ENCODE results near the gene DKC1.
A peak's percentile ranks its signal among the peaks of the same experiment; 100 is the strongest.

DKC1 gene

DNA sequence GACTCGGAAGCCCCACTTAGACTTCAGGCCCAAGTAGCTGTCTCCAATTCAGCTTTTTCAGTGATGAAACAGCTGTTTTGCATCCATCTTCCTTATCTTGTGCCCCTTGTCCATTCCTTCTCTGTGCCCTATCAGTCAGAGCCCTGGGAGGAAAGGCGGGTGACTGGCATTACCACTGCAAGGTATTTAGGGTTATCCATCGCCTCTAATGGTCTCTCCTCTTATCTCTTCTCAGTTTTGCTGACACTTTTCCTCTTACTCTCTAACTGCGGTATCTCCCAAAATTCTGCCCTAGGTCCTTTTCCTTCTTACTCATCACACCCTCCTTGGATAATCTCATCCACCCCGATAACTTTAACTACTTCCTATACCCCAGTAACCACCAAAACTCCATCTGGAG, 25.5 kb upstream of the DKC1 start:
- DNase-seq (ENCODE audit: low spot score), result no peak

DNA sequence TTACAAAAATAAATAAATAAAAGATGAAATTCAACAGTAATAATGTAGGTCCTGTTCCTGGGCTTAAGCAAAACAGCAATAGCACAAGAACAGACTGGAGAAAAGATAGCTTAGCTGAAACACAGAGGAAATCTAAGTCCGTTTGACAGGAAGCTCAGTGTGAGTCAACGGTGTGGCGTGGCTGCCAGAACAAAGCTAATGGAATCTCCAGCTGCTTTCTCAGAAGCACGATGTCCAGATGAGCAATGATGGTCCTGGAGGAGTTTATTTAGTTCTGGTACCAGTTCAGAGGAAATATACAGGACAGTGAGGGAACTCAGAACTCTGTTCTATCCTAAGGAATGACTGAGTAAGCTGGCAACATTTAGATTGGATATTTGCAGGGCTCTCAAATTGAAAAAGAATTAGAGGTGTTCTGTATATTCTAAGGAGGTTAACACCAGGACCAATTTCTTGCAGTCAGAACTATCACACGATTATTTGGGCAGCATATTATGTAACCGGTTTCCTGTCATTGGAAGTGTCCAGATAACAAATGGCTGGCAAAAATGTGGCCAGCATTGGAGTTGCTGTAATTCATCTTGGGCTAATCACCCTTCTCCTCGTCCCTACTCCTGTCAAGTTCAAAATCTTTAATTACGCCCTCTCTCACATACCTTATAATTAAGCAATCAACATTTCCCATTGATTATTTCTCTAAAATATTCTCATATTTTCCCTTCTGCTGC, 24.5 kb upstream of the DKC1 start:
- peak; percentile 38 for DNase-seq (ENCODE audit: low spot score)

GRCh38 chrX:154739952-154740465, 22.7 kb upstream of the DKC1 start:
- DNase-seq (ENCODE audit: low spot score), result no peak

DNA sequence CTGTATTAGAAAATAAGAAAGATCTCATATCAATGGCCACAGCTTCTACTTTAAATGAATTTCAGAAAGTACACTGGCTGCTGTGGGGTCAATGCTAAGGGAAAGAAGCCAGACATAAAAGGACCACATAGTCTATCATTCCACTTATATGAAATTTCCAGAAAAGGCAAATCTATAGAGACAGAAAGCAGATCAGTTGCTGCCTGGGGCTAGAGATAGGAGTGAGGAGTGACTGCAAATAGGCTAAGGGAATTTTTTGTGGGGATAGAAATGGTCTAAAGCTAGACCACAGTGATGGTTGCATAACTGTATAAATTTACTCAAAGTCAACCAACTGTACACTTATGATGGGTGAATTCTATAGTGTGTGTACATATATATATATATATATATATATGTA, 20.1 kb upstream of the DKC1 start:
- DNase-seq (ENCODE audit: low spot score), result no peak

GRCh38 chrX:154748712-154749339, 13.8 kb upstream of the DKC1 start:
- DNase-seq (ENCODE audit: low spot score), result peak; percentile 50

- DNase-seq (ENCODE audit: low spot score), result no peak
Measured at GRCh38 chrX:154749856-154750255, 12.8 kb upstream of the DKC1 start.

DNA sequence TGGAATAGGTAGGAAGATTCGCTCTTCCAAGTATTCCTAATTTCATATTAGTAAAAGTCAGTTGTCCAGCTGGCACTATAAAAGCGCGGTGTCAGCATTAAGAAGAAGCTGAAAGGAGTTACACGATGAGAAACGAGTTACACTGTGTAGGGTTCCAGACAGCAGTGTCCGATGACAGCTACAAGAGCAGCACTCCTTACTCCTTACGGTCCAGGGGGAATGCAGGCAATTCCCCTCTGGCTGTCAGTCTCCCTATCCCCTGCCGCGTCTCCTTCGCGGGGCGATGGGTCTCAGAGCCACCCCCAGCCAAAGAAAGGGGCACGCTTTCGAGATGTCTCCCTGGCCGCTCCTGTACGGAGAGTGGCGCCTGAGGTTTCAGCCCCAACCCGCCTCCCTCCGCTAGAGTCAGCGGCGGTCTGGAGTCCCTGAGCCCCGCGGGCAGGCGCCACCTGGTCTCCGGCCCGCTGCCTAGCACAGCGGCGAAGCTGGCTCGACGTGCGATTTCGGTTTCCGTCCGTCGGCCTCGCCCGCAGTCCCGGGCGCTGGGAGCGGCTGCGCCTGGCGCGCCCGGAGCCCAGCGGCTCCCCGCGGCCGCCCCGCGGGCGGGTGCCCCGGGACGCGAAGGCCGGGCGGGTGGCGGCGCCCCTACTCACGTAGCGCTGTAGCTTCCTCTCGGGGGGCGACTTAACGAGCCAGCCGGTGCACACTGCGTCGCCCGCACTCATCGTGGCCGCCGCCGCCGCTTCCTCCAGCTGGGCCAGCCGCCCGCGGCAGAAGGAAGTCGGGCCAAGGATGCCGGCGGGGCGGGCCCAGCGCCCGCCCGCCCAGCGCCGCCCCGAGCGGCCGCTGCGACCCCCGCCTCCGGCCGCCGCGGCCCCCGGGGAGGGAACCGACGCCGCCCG, 12.1 kb upstream of the DKC1 start, which contains the start of gene GAB3:
GAB3 (minus strand) TSS at position 777 of the 902 bp plus-strand sequence; CDS start at position 725, 52 bp downstream.
- DNase-seq (ENCODE audit: low spot score), result no peak

GRCh38 chrX:154751203-154751668, 11.4 kb upstream of the DKC1 start:
- DNase-seq (ENCODE audit: low spot score), result no peak

- no peak for DNase-seq (ENCODE audit: low spot score)
Measured at GRCh38 chrX:154751669-154752271, 10.9 kb upstream of the DKC1 start.

DNA sequence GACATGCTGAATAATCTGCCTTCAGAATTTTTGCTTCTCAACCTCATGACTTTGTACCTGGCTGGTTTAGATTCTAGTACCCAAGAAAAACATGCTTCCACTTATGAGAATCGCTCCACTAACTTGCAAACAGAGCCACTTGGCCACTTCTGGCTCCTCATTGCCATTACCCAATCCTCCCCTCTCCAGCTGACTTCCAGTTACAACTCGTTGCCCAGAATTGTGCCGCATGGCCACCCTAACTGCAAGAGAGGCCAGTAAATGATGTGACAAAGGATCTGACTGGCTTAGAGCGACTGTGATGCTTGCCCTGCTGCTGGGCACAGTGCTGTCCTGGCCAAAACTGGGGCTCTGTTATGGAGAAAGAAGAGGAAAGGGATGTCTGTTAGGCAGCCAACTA, 4.0 kb upstream of the DKC1 start:
- DNase-seq (ENCODE audit: low spot score), result no peak

DNA sequence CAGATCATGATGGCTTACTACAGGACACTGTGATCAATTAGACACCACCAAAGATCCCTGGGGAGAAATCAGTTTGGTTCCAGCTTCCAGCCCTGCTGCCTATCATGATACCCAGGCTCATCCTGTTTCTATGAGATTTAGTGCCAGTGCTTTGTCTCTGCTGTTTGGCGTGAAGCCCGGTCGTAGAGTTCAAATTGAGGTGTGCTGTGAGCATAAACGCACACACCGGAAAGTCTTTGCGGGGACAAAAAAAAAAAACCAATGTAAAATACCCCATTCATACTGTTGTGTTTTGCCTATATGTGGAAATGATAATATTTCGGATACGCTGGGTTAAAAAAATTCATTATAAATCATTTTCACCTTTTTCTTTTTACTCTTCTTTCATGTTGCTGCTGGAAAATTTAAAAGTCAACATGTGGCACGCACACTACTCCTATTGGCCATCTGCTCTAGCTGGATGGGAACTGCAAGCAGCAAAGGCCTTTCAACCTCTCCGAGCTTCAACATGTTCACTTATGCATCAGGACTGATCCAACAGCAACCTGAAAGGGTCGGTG, 607 bp upstream of the DKC1 start:
- no peak for DNase-seq (ENCODE audit: low spot score)

- DNase-seq (ENCODE audit: low spot score), result no peak
Measured at GRCh38 chrX:154774622-154775021, 12.0 kb downstream of the DKC1 start.

GRCh38 chrX:154775419-154776349, 13.0 kb downstream of the DKC1 start:
- no peak for DNase-seq (ENCODE audit: low spot score)

DNA sequence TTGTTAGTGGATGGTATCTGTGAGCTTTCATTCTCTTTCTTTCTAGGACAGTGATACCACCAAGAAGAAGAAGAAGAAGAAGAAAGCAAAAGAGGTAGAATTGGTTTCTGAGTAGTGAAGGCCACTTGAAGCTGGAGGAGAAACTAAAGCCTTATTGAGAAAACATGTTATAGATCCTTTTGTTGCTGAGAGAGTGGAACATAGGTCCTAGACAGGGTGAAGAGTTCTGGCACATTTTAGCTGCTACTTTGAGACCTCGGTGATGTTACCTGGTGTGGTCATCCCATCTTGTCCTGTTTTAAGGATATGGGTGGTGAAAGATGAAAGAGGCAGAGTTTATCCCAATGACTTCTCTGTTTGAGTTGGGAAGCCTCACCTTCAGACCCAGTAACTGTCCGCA, 14.1 kb downstream of the DKC1 start:
- no peak for DNase-seq (ENCODE audit: low spot score)

DNA sequence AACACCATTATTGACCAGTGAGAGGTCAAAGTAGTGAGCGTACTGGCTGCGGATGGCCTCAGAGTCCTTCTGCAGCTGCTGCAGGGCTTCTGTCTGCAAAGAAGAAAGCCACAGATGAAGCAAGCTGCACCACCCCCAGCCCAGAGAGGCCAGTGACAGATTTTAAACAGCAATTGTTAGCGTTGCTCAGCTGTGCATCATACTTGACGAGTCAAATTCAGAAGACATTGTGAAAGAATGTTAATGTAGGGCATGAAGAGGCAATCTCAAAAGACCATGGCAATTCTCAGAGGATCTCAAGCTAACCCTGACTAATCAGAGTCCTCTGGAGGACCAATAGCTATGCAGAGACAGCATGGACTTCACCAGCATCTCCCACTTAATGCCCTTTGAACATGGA, 16.6 kb downstream of the DKC1 start:
- DNase-seq (ENCODE audit: low spot score), result no peak

DNA sequence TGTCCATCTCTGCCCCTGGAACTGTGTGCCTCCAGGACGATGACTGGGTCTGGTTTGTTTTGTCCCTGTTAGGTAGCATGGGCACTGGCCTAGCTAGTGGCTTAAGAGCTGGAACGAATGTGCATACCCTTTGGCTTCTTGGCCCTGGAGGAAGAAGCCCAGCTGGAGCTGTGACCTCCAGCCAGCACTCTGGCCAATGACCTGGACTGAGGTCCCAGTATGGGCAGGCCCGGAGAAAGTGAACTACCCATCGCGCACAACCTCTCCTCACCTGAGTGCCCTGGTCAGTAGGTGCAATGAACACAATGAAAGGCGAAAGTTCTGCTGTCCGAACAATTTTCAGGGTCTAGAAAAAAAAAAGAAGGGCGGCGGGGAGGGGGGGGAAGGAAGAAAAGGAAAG, 18.3 kb downstream of the DKC1 start:
- DNase-seq (ENCODE audit: low spot score), result no peak

DNA sequence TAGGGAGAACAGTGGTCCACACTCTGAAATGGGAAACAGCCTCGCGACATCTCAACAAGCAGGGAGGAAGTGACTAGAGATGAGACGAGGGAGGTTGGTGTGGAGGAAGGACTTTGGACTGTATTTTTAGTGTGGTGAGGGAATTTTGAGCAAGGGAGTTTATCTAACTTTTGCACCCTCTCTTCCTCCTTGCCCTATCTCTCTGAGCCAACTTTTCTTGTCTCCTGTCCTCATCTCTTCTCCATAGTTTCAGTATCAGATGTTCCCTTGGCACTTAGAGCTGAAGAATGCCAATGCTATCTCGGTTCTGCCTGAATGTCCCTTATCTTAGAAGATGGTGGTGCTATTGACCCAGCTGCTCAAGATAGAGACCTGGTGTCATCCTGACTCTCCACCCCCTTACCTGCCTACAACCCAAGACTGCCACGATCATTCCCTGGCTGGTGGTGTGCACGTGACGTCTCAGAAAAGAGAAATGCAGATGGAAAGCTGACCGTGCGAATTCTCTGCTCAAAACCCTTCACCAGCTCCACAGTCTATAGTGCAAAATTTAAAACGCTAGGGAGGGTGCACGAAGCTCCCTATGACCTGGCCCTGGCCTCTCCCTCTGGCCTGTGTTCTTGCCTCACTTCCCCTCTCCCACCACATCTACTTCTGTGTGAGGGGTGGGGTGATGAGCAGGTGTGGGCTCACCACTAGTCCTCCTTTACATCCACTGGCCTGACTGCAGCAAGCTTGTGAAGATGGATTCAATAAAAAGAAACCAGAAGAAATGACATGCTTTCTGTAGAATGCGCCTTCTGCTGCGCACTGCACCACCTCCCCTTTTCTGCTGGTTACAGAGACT, 21.7 kb downstream of the DKC1 start:
- no peak for DNase-seq (ENCODE audit: low spot score)

DNA sequence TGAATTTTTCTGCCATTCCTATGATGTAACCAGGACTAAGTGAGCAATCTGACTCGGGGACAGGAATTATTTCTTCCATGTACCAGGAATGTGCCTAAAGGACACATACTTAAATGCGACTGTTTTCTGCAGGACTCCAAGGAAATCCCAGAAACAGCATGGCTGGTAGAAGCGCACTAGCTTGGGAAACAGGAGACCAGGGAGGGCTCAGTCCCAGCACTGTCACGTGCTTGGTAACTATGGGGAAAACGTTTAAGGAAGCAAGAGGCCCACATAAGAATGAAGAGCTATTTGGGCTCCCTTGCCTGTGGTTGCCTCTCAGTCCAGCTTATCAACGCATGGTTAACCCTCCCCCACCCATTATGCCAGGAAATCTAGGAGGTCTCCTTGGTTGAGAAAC, 23.1 kb downstream of the DKC1 start:
- DNase-seq (ENCODE audit: low spot score), result no peak

DNA sequence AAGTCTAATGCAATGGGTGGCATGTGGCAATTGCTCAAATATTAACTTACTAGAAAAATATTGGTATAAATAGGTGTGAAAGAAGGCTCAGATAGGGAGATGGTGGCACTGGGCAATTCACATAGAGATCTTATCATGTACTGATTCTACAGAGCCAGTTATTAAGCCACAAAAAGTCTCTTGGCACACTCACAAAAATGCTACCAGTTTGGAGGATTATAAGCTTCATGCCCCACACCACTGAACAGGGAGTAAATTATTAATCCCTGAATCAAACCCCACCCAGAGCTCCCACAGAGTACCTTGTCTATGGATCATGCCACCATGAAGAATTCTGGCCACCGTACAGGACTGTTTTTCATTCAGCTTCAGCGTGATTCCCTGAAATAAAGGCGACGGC, 28.8 kb downstream of the DKC1 start:
- no peak for DNase-seq (ENCODE audit: low spot score)

DNA sequence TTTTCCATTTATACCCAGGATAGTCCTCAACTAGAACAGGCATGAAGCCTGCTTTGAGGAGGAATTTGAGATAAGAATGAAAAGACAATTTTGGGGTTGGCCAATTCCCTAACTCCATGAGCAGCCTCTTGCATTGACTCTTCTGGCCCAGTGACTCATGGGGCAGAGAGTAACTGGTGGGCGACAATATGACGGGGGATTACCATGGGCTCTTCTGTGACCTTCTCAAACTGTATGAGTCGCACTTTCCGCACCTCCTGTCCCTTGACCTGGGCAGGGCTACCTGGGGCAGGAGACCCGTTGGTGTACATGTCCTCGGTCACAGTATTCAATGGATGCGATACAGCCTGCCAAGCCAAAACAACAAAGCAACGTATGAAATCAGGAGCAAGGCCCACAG, 29.3 kb downstream of the DKC1 start:
- no peak for DNase-seq (ENCODE audit: low spot score)
